Left ventricle myocardium inferior (tissue), 1 donor: ENCODE measurements around the gene GTPBP6. TPM values are rescaled to one million over a fixed set of nuclear protein-coding genes. Genes with fewer than 3 reads are reported as not detected.

Experiments used
- DNase-seq: peaks from one replicate; pipeline ENCODE4 v3.0.0-alpha.2; 2020
- H3K27ac ChIP-seq: fragments of 200-600 bp; replicated peaks from 2 replicates; pipeline ENCODE4 v1.8.0; 2021
- H3K27me3 ChIP-seq: fragments of 200-600 bp; 2 replicates; pipeline ENCODE4 v1.8.0; 2021; ENCODE audit warnings: low read depth
- H3K36me3 ChIP-seq: fragments of 200-600 bp; 2 replicates; pipeline ENCODE4 v1.8.0; 2021
- H3K4me1 ChIP-seq: fragments of 200-600 bp; 2 replicates; pipeline ENCODE4 v1.8.0; 2021
- H3K4me3 ChIP-seq: fragments of 200-600 bp; 2 replicates; pipeline ENCODE4 v1.8.0; 2021; ENCODE audit warnings: mild to moderate bottlenecking, moderate library complexity
- H3K9me3 ChIP-seq: fragments of 200-600 bp; replicated peaks from 2 replicates; pipeline ENCODE4 v1.8.0; 2021
- intact Hi-C: fragments of 100-400 bp; cut with micrococcal nuclease; formaldehyde crosslinking; loops from one replicate; pipeline ENCODE4 v1.11.0; 2022
- total RNA-seq: library from RNA; stranded (reverse); fragmentation: NEBNext Ultra II Directional; extraction: Animal tissue kit (Norgen Biotek cat#: 25700); gene quantifications from one replicate; pipeline ENCODE4 v1.2.1, GENCODE V29; 2021
- TF ChIP-seq, protein P1 (sequence below): fragments of 200-600 bp; IDR thresholded peaks from 2 replicates; pipeline ENCODE4 v1.8.0; 2021; ENCODE audit warnings: antibody characterized with exemption, mild to moderate bottlenecking, borderline replicate concordance
- donor health status: DM: no; HTN: yes; CAD: no; lungs with severe emphysema.

The GTPBP6 gene
- total RNA-seq, 1 donor from 2014 or later, result 51.1 TPM

- intact Hi-C loops, result no loop called here
- H3K4me3 ChIP-seq, result no peak overlapping the region
- DNase-seq, result no peak
- H3K27me3 ChIP-seq, result no peaks in the 10 kb centered on the region
- H3K4me1 ChIP-seq, result peaks cover 10% of the 10 kb centered on the region
- peaks cover 28% of the 10 kb centered on the region for H3K9me3 ChIP-seq
- H3K36me3 ChIP-seq, result peaks cover 32% of the 10 kb centered on the region
- TF ChIP-seq, protein P1, sequence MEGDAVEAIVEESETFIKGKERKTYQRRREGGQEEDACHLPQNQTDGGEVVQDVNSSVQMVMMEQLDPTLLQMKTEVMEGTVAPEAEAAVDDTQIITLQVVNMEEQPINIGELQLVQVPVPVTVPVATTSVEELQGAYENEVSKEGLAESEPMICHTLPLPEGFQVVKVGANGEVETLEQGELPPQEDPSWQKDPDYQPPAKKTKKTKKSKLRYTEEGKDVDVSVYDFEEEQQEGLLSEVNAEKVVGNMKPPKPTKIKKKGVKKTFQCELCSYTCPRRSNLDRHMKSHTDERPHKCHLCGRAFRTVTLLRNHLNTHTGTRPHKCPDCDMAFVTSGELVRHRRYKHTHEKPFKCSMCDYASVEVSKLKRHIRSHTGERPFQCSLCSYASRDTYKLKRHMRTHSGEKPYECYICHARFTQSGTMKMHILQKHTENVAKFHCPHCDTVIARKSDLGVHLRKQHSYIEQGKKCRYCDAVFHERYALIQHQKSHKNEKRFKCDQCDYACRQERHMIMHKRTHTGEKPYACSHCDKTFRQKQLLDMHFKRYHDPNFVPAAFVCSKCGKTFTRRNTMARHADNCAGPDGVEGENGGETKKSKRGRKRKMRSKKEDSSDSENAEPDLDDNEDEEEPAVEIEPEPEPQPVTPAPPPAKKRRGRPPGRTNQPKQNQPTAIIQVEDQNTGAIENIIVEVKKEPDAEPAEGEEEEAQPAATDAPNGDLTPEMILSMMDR, result no peak
- H3K27ac ChIP-seq, result no peak overlapping the region
Measured at GRCh38 chrX:362937-363620, 44.5 kb upstream of the GTPBP6 start.

GRCh38 chrX:362351-362750, 43.8 kb upstream of the GTPBP6 start:
- no peak overlapping the region for H3K27ac ChIP-seq
- TF ChIP-seq, protein P1, result no peak
- H3K9me3 ChIP-seq, result peaks cover 28% of the 10 kb centered on the region
- DNase-seq, result no peak
- H3K4me1 ChIP-seq, result peaks cover 6% of the 10 kb centered on the region
- H3K4me3 ChIP-seq, result no peak overlapping the region
- intact Hi-C loops, result no loop called here
- H3K36me3 ChIP-seq, result peaks cover 40% of the 10 kb centered on the region
- H3K27me3 ChIP-seq, result no peaks in the 10 kb centered on the region

- Histone ChIP-seq H3K27ac (no peak overlapping the region), H3K36me3 (peaks cover 42% of the 10 kb centered on the region), H3K4me1 (no peaks in the 10 kb centered on the region), H3K9me3 (peaks cover 28% of the 10 kb centered on the region), H3K4me3 (no peak overlapping the region), H3K27me3 (no peaks in the 10 kb centered on the region)
- intact Hi-C loops, result no loop called here
- no peak for DNase-seq
- TF ChIP-seq, protein P1, result no peak
Measured at GRCh38 chrX:361231-362145, 42.9 kb upstream of the GTPBP6 start.

GRCh38 chrX:360496-361150, 42.0 kb upstream of the GTPBP6 start:
- TF ChIP-seq, protein P1, result no peak
- H3K9me3 ChIP-seq, result peaks cover 28% of the 10 kb centered on the region
- peaks cover 42% of the 10 kb centered on the region for H3K36me3 ChIP-seq
- H3K27me3 ChIP-seq, result no peaks in the 10 kb centered on the region
- H3K27ac ChIP-seq, result no peak overlapping the region
- intact Hi-C loops, result no loop called here
- DNase-seq, result no peak
- no peak overlapping the region for H3K4me3 ChIP-seq
- no peaks in the 10 kb centered on the region for H3K4me1 ChIP-seq

GRCh38 chrX:358651-359143, 40.1 kb upstream of the GTPBP6 start:
- no peak overlapping the region for H3K4me3 ChIP-seq
- H3K36me3 ChIP-seq, result peaks cover 42% of the 10 kb centered on the region
- intact Hi-C loops, result no loop called here
- DNase-seq, result no peak
- H3K27ac ChIP-seq, result no peak overlapping the region
- H3K4me1 ChIP-seq, result peaks cover 6% of the 10 kb centered on the region
- H3K9me3 ChIP-seq, result peaks cover 28% of the 10 kb centered on the region
- TF ChIP-seq, protein P1, result no peak
- no peaks in the 10 kb centered on the region for H3K27me3 ChIP-seq
